ENCODE measurements around the gene TLE4.
"Not testable (repeated sequence)": the region's sequence is repeated elsewhere in the genome, so short reads cannot be mapped to it uniquely, and the experiment has no call there.

Gene TLE4

DNA sequence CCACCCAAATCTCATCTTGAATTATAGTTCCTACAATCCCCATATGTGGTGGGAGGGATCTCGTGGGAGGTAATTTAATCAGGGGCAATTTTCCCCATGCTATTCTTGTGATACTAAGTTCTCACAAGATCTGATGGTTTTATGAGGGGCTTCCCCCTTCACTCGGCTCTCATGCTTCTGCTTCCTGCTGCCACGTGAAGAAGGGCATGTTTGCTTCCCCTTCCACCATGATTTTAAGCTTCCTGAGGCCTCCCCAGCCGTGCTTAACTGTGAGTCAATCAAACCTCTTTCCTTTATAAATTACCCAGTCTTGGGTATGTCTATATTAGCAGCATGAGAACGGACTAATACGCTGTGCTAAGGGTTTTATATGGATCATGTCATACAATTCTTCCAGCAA lies 72.3 kb downstream of the TLE4 start:
- no peak for DNase-seq
- TF ChIP-seq GATA1 (IDR thresholded peaks at IDR 0.05; ENCODE audit: low read depth, low read length) (no peak), POLR2A (IDR thresholded peaks at IDR 0.05; ENCODE audit: low read length) (no peak)

DNA sequence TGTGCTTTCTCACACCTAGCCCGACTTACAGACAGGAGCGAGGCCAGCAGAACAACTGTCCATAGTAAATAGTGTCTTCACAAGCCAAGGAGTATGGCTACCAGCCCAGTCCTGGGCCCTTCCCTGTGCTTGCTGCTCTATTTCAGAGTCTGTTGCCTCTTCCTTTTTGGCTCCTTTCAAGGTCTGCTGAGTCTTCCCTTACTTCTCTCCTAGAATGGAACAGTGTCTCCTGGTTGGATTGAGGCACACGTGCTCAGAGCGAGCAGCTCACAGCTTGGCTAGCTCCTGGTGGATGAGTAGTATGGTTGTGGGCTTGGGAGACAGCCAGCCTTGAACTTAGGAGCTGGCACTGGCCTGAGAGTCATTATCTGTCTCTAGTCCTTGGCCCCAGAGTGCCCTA lies 72.8 kb downstream of the TLE4 start:
- DNase-seq = no peak
- TF ChIP-seq GATA1 (IDR thresholded peaks at IDR 0.05; ENCODE audit: low read depth, low read length) (no peak), POLR2A (IDR thresholded peaks at IDR 0.05; ENCODE audit: low read length) (no peak)

DNA sequence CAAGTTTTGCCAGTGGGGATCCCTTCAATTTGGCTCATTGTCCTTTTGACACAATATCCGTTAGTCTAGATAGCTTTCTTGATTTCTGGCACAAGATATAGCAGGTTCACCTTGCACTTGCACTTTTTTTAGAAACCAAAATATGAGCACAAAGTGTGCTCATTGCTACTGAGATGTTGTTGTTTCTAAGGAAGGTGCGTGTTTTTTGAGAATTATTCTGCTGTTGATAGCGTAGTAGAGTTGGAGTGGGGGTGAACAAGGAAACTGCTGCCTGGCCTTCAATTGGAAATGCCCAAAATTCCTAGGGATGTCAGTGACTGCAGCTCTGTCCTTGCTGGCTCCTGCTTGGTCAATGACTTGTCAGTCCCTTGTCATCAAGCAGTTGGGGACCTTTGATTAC lies 73.3 kb downstream of the TLE4 start:
- no peak for TF ChIP-seq POLR2A (IDR thresholded peaks at IDR 0.05; ENCODE audit: low read length)
- TF ChIP-seq GATA1 (IDR thresholded peaks at IDR 0.05; ENCODE audit: low read depth, low read length) = no peak

DNA sequence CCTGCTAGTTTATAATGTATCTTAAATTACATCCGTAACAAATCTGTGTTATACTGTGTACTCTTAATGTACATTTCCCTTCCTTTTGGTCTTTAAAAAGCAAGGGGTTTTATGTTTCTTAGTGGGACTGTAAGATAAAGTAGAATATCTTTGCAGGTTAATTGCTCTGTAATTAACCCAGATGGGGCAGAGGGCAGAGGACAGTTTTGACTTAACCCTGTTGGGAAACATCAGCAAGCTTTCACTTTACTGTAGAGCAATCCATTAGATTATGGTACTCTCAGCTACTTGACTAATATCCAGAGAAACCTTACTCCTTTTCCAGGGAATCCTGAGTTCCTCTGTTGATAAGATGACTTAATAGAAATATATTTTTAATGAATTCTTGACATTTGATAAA lies 74.3 kb downstream of the TLE4 start:
- TF ChIP-seq GATA1 (IDR thresholded peaks at IDR 0.05; ENCODE audit: low read depth, low read length) = no peak
- TF ChIP-seq POLR2A (IDR thresholded peaks at IDR 0.05; ENCODE audit: low read length) = no peak
- no peak for DNase-seq

More for the DNA sequence above, 73.3 kb downstream of the TLE4 start:
- DNase-seq = no peak

DNA sequence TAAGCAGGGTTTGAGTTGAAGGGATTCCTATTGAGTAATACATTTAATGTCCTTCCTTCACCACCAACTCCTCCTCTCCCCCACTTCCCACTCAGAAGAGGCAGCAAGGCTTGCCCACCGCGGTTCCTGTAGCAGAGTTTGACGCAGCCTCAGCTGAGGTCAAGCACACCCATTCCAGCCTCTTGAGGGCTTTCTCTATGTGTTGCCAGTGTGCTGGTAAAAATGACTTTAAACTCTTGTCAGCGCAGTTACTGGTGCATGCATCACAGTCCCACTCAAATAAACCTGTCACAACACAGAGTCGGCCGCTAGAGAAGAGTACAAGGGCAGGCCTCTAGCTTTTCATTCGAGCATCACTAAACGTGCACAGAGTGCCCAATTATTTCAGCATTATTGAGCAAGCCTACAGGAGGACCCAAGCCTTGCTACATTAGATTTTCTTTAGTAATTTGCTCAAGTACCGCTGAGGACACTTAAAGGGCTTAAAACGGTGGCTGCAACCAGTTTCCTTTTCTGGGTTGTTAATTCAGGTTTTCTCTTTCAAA lies 79.6 kb downstream of the TLE4 start:
- TF ChIP-seq POLR2A (IDR thresholded peaks at IDR 0.05; ENCODE audit: low read length) (no peak), GATA1 (IDR thresholded peaks at IDR 0.05; ENCODE audit: low read depth, low read length) (no peak)
- no peak for DNase-seq

DNA sequence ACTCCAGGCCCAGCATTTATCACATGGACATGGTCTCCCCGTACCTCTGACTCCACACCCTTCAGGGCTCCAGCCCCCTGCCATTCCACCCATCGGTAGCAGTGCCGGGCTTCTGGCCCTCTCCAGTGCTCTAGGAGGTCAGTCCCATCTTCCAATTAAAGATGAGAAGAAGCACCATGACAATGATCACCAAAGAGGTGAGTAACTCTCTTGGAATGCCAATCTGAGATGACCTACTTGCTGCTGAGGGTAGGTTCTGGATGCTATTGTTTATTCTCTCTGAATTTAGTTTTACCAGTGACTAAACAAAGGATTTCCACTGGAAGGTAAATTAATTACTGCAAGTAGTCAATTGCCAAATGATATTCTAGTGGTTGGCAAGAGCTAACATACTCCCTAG lies 80.8 kb downstream of the TLE4 start:
- TF ChIP-seq GATA1 (IDR thresholded peaks at IDR 0.05; ENCODE audit: low read depth, low read length) (no peak), POLR2A (IDR thresholded peaks at IDR 0.05; ENCODE audit: low read length) (no peak)
- DNase-seq = no peak

DNA sequence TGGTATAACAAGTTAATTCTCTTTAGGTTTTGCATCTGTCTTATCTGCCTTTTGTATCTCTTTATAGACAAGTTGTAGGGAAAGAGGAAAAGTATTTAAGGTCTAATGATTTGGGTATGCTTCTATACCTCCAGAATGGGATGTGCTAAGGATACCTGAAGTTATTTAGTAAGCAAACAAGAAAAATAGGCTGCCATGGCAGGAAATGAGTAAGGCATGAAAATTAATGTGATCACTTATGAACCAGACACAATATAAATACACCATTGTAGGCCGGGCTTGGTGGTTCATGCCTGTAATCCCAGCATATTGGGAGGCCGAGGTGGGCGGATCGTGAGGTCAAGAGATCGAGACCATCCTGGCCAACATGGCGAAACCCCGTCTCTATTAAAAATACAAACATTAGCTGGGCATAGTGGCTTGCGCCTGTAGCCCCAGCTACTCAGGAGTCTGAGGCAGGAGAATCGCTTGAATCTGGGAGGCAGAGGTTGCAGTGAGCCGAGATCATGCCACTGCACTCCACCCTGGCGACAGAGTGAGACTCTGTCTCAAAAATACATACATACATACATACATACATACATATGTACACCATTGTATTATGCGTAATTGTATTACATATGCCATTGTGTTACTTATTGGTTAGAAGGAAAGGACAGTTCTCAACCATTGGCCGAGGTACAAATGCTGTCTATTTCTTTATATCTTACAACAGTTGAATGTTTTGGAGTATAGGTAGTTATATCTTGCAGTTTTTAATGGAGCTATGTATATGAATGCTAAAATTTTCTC lies 83.0 kb downstream of the TLE4 start:
- DNase-seq = not testable (repeated sequence)

DNA sequence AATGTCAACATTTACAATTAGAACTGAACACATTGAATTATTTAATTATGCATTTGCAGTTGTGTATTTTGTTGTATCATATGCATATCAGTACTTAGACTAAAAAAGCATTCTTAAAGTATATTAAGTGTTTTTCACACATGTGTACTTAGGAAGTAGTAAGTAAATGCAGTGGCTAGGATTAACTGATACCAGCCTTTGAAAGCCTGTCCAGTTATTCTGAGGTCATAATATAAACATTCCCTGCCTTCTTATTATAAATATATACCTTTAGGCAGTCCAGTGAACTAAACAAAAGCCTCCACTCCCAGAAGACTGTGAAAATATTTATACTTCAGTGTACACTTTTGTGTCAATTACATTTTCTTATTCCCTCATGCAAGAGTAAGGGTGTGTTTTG lies 83.8 kb downstream of the TLE4 start:
- TF ChIP-seq POLR2A (IDR thresholded peaks at IDR 0.05; ENCODE audit: low read length) = no peak
- no peak for TF ChIP-seq GATA1 (IDR thresholded peaks at IDR 0.05; ENCODE audit: low read depth, low read length)
- no peak for DNase-seq

DNA sequence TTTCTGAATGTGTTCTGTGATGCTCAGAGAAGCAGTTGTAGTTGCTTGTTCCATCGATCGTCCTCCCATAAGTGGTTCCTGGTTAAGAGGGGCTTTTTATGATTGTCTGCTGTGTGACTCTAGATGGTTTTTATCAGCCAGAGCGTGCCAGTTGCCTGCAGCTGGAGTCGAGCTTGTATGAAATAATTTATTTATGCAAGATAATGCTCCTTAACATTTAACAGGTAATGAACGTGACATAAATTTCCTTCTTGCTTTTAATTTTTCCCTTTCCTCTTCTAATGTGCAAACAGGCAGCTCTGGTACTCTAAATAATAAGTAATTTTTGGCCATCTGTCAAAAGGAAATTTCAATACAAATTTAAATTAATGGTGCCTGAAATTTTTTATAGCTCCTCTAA lies 84.4 kb downstream of the TLE4 start:
- DNase-seq = no peak
- TF ChIP-seq POLR2A (IDR thresholded peaks at IDR 0.05; ENCODE audit: low read length) (no peak), GATA1 (IDR thresholded peaks at IDR 0.05; ENCODE audit: low read depth, low read length) (no peak)

DNA sequence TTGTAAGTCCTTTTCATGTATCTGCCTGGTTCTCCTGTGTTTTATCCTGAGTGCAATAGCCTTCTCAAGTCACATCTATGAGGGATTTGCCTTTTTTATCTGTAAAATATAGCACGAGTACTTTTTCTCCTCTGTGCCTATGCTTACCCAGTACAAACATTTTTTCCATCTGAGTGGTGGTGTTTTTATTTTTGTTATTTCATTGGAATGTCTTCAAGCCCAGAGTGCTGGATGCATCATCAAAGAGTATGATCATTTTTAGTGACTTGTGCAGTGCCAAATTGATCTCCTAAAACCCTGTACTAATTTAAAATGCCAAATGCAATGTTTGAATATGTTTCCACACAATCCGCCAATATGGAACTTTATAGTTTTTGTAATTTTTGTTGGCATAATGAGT lies 86.1 kb downstream of the TLE4 start:
- TF ChIP-seq POLR2A (IDR thresholded peaks at IDR 0.05; ENCODE audit: low read length) (no peak), GATA1 (IDR thresholded peaks at IDR 0.05; ENCODE audit: low read depth, low read length) (no peak)

DNA sequence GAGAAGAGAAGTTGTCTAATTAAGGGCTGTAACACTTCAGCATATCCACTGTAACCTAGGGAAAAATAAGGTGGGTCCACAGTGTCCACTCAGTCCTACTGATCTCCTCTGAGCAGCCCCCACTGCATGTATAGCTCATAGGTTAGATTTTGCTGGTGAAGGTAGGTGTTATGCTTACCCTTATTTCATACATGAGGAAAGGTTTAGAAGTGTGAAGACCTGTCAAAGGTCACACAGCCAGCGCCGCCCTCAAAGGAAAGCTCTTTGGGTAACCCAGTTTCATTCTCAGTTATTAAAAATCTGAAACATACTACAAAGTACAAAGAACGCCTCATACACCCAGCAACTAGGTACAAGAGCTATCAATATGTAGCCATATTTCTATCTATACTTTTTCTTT lies 87.2 kb downstream of the TLE4 start:
- DNase-seq = no peak
- TF ChIP-seq POLR2A (IDR thresholded peaks at IDR 0.05; ENCODE audit: low read length) (no peak), GATA1 (IDR thresholded peaks at IDR 0.05; ENCODE audit: low read depth, low read length) (no peak)

More for the DNA sequence above, 86.1 kb downstream of the TLE4 start:
- DNase-seq = no peak

DNA sequence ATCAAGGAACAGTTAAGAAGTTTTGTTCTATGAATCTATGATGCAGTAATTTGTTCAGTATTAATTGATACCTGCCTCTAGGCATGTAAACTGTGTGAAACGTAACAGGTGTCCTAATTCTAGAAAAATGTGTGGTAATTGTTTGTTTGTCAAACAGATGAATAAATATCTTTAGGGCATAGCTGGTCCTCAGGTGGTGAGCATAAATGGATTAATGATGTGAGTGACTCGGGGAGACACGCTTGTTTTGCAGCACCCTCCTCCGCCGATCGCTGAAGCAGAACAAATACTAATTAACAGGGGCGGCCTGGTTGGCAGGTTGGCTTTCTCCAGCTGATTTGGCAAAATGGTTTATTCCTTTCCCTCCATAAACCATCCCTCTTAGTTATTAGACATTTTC lies 88.8 kb downstream of the TLE4 start:
- TF ChIP-seq GATA1 (IDR thresholded peaks at IDR 0.05; ENCODE audit: low read depth, low read length) (no peak), POLR2A (IDR thresholded peaks at IDR 0.05; ENCODE audit: low read length) (no peak)

DNA sequence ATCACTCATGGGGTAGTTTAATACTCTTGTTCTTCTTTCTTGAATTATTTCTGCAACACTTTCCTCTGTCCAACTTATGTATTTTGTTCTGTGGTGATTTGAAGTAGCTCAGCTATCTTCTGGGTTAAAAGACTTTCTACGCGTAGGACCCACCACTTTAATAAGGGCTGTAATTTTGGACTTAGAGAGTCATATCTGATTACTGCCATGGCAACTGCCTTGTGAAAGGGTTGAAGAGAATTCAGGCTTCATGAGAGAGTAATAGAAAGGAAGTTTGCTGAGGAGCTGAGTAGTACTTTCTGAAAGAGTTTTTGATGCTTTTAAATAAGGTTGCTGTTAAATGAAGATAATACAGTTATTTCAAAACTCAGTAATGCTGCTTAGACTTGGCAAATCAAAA lies 89.5 kb downstream of the TLE4 start:
- TF ChIP-seq GATA1 (IDR thresholded peaks at IDR 0.05; ENCODE audit: low read depth, low read length) (no peak), POLR2A (IDR thresholded peaks at IDR 0.05; ENCODE audit: low read length) (no peak)
- DNase-seq = no peak

More for the DNA sequence above, 88.8 kb downstream of the TLE4 start:
- DNase-seq = no peak

DNA sequence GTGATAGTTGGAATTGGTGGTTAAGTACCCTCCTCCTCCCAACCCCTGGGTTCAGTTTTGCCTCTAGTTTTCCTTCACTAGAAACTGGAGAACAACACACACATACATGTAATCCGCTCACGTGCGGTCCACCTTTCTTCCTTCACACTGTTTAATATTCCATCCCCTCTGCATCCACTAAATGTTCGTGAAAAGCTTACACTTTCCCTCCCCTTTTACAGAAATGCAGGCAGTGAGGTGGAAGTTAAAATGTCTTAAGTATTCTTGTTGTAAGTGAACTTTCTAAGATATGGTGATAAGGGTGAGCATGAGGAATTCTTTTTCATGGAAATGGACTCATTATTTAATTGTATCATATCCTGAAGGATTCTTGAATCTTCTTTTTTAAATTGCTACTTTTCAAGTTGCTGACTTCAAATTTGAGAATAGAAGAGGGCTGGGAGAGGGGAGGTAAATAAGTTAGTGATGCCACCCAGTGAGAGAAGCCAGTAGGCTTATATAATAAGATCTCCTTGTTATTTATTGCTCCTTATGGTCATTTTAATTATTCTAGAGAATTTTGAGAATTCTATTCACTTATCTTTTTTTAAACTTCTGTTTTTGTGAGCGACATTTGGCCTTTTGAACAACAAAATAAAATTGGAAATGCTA lies 90.2 kb downstream of the TLE4 start:
- DNase-seq = no peak
- TF ChIP-seq POLR2A (IDR thresholded peaks at IDR 0.05; ENCODE audit: low read length) (no peak), GATA1 (IDR thresholded peaks at IDR 0.05; ENCODE audit: low read depth, low read length) (no peak)

DNA sequence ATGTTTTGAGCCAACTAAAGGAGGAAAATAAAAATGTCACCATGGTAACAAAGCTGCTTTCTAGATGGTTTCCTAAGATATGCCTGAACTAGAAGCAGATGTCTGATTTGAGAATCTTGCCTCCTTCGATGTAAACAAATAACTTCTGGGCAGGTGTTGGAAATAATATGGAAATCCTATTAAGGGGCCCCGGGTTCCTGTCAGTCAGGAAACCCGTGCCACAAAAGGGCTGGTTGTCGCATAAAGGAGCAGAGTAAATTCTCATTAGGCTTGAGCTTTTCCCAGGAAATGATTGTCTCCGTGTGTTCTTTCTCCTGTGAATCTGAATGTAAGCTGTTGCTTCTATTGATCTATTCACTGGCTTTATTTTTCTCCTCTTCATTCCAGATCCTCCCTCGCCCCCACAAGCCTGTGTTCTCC lies 90.8 kb downstream of the TLE4 start:
- no peak for TF ChIP-seq GATA1 (IDR thresholded peaks at IDR 0.05; ENCODE audit: low read depth, low read length)
- no peak for TF ChIP-seq POLR2A (IDR thresholded peaks at IDR 0.05; ENCODE audit: low read length)
- DNase-seq = no peak

All from erythroblast (primary cell).